DOHH2 (cell line): ENCODE data around the gene TIAL1.

Source experiments
- H3F3A ChIP-seq: fragments of 200-600 bp; sonication (generic), shearing (Covaris generic); 2 replicates; pipeline ENCODE4 v1.6.0; 2016; ENCODE audit warnings: antibody characterized with exemption, mild to moderate bottlenecking; ENCODE audit not compliant: control insufficient read depth, insufficient read depth
- H3K27ac ChIP-seq: fragments of 200-600 bp; sonication (generic); 2 replicates; pipeline ENCODE4 v1.5.1; 2014; ENCODE audit warnings: low read depth, mild to moderate bottlenecking, low read length, moderate library complexity
- H3K27me3 ChIP-seq: fragments of 200-600 bp; sonication (generic); 2 replicates; pipeline ENCODE4 v1.6.1; 2014; ENCODE audit warnings: mild to moderate bottlenecking, low read length, mixed read lengths; ENCODE audit not compliant: control insufficient read depth
- H3K36me3 ChIP-seq: fragments of 200-600 bp; sonication (generic); 2 replicates; pipeline ENCODE4 v1.6.1; 2014; ENCODE audit warnings: mild to moderate bottlenecking, low read length, moderate library complexity, mixed read lengths; ENCODE audit not compliant: control insufficient read depth
- H3K4me1 ChIP-seq: fragments of 200-600 bp; sonication (generic); 2 replicates; pipeline ENCODE4 v1.6.1; 2014; ENCODE audit warnings: mild to moderate bottlenecking, low read length, mixed read lengths; ENCODE audit not compliant: control insufficient read depth
- H3K4me2 ChIP-seq: fragments of 200-600 bp; sonication (generic); 2 replicates; pipeline ENCODE4 v1.6.0; 2014; ENCODE audit warnings: mild to moderate bottlenecking, low read length, moderate library complexity
- H3K4me3 ChIP-seq: fragments of 200-600 bp; sonication (generic); 2 replicates; pipeline ENCODE4 v1.5.1; 2014; ENCODE audit warnings: mild to moderate bottlenecking, low read length, mixed read lengths
- H3K79me2 ChIP-seq: fragments of 200-600 bp; sonication (generic); 2 replicates; pipeline ENCODE4 v1.6.1; 2014; ENCODE audit warnings: mild to moderate bottlenecking, low read length, mixed read lengths; ENCODE audit not compliant: control insufficient read depth
- H3K9me2 ChIP-seq: fragments of 200-600 bp; sonication (generic); replicated peaks from 2 replicates; pipeline ENCODE4 v1.6.1; 2014; ENCODE audit warnings: mild to moderate bottlenecking, low read length, mixed read lengths; ENCODE audit not compliant: control insufficient read depth
- H3K9me3 ChIP-seq: fragments of 200-600 bp; sonication (generic); 2 replicates; pipeline ENCODE4 v1.6.1; 2014; ENCODE audit warnings: antibody characterized with exemption, low read length, mixed read lengths; ENCODE audit not compliant: control insufficient read depth, insufficient read depth
- H4K20me1 ChIP-seq: fragments of 200-600 bp; sonication (generic); 2 replicates; pipeline ENCODE4 v1.6.0; 2014; ENCODE audit warnings: low read depth, mild to moderate bottlenecking, antibody characterized with exemption, low read length, moderate library complexity; ENCODE audit not compliant: control insufficient read depth, insufficient read depth
- EZH2phosphoT487 ChIP-seq: fragments of 200-600 bp; sonication (generic); IDR thresholded peaks from 2 replicates; pipeline ENCODE4 v1.6.1; 2017; ENCODE audit warnings: borderline replicate concordance, mild to moderate bottlenecking, antibody characterized with exemption, low read length, moderate library complexity, mixed read lengths
- TF ChIP-seq, protein P1 (sequence below): fragments of 200-600 bp; sonication (generic); IDR thresholded peaks from one replicate; pipeline ENCODE4 v1.5.1; 2014; ENCODE audit warnings: antibody characterized with exemption, mild to moderate bottlenecking, low read depth, low read length; ENCODE audit not compliant: poor library complexity, severe bottlenecking

Gene TIAL1

DNA sequence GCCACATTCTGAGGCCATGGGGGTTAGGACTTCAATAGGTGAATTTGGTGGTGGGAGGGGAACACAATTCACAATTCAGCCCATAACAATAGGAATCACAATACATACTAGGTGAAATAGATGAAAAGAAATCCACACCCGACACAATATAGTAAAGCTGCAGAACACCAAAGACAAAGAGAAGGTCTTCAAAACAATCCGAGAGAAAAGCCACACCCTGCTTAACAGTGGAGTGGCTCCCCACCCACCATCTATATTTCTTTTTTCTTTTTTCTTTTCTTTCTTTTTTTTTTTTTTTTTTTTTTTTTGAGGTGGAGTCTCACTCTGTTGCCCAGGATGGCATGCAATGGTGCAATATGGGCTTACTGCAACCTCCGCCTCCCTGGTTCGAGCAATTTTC, 14.7 kb upstream of the TIAL1 start:
- H3K27ac ChIP-seq, result no peak overlapping the region
- H3K79me2 ChIP-seq, result no peaks in the 10 kb centered on the region
- H3K9me2 ChIP-seq, result no peaks in the 10 kb centered on the region
- H3K4me2 ChIP-seq, result no peak overlapping the region
- no peaks in the 10 kb centered on the region for H4K20me1 ChIP-seq
- no peak overlapping the region for H3K4me3 ChIP-seq
- TF ChIP-seq, protein P1, sequence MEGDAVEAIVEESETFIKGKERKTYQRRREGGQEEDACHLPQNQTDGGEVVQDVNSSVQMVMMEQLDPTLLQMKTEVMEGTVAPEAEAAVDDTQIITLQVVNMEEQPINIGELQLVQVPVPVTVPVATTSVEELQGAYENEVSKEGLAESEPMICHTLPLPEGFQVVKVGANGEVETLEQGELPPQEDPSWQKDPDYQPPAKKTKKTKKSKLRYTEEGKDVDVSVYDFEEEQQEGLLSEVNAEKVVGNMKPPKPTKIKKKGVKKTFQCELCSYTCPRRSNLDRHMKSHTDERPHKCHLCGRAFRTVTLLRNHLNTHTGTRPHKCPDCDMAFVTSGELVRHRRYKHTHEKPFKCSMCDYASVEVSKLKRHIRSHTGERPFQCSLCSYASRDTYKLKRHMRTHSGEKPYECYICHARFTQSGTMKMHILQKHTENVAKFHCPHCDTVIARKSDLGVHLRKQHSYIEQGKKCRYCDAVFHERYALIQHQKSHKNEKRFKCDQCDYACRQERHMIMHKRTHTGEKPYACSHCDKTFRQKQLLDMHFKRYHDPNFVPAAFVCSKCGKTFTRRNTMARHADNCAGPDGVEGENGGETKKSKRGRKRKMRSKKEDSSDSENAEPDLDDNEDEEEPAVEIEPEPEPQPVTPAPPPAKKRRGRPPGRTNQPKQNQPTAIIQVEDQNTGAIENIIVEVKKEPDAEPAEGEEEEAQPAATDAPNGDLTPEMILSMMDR, result no peak
- no peak for TF ChIP-seq EZH2phosphoT487
- H3F3A ChIP-seq, result no peaks in the 10 kb centered on the region
- H3K4me1 ChIP-seq, result no peaks in the 10 kb centered on the region
- H3K9me3 ChIP-seq, result no peaks in the 10 kb centered on the region
- H3K27me3 ChIP-seq, result peaks cover 7% of the 10 kb centered on the region
- no peaks in the 10 kb centered on the region for H3K36me3 ChIP-seq

DNA sequence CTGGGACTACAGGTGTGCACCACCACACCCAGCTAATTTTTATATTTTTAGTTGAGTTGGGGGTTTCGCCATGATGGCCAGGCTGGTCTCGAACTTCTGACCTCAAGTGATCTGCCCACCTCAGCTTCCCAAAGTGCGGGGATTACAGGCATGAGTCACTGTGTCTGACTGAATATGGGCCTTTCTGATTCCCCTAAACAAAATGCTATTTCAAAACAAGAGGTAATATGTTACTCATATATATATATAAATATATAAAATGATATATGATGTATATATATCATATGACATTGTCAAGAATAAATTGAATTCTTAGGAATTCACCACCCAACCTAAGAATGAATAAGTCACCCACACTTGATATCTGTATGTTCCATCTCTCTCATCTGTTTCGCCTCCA, 12.8 kb upstream of the TIAL1 start:
- Histone ChIP-seq H3K4me2 (no peak overlapping the region), H3K27me3 (peaks cover 7% of the 10 kb centered on the region), H3K9me2 (no peaks in the 10 kb centered on the region), H3K36me3 (no peaks in the 10 kb centered on the region), H3K9me3 (no peaks in the 10 kb centered on the region), H4K20me1 (no peaks in the 10 kb centered on the region), H3K4me1 (no peaks in the 10 kb centered on the region), H3F3A (no peaks in the 10 kb centered on the region), H3K27ac (no peak overlapping the region), H3K4me3 (no peak overlapping the region), H3K79me2 (no peaks in the 10 kb centered on the region)
- TF ChIP-seq, protein P1, result no peak

DNA sequence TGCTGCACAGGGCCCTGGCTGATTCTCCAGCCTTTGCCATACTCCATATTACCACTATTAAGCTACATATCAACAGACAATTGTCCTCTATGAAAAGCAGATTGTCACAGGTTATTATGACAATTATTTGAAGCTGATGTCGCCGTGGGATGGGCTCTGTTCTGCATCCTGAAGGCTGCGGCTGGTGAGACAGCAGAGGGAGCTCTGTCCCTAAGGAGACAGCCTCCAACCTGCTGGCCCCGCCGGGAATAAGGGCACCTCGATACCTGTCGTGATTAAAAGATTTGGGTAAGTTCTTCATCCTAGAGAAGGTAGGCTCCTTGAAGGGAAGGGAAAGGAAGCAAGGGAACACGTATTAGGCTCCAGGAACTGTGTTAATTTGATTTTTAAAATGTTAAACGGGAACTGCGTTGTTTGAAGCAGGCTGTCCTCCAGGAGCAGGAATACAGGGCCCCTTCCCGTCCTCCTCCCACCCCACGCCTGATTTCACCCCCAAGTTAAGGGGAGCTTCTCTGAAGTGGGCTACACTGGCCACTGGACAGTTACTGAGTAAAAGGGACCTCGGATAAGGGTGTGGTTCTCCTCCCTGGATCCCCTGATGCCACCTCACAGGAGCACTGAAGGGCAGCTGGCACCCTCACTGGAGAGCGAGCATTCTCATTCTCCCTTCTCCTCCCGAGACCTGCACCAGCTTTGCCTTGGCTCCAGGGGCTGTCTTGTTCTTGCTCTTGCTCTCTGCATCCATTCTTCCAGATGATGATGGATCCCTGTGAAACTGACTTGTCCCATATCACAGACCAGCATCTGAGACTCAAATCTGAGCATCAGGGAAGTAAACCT, 11.8 kb upstream of the TIAL1 start:
- Histone ChIP-seq H3K27me3 (peaks cover 7% of the 10 kb centered on the region), H3K4me3 (no peak overlapping the region), H3K27ac (no peak overlapping the region), H4K20me1 (no peaks in the 10 kb centered on the region), H3F3A (no peaks in the 10 kb centered on the region), H3K9me2 (no peaks in the 10 kb centered on the region), H3K4me2 (no peak overlapping the region), H3K79me2 (no peaks in the 10 kb centered on the region), H3K36me3 (no peaks in the 10 kb centered on the region), H3K9me3 (no peaks in the 10 kb centered on the region), H3K4me1 (no peaks in the 10 kb centered on the region)
- TF ChIP-seq EZH2phosphoT487, result no peak
- TF ChIP-seq, protein P1, result peak; percentile 60
